DOHH2 (cell line): ENCODE results near the gene HOXB1.

Experiments
- CTCF ChIP-seq: fragments of 200-600 bp; sonication (generic); IDR thresholded peaks from one replicate; pipeline ENCODE4 v1.5.1; 2014; ENCODE audit warnings: antibody characterized with exemption, mild to moderate bottlenecking, low read depth, low read length; ENCODE audit not compliant: poor library complexity, severe bottlenecking
- EZH2phosphoT487 ChIP-seq: fragments of 200-600 bp; sonication (generic); IDR thresholded peaks from 2 replicates; pipeline ENCODE4 v1.6.1; 2017; ENCODE audit warnings: borderline replicate concordance, mild to moderate bottlenecking, antibody characterized with exemption, low read length, moderate library complexity, mixed read lengths

DNA sequence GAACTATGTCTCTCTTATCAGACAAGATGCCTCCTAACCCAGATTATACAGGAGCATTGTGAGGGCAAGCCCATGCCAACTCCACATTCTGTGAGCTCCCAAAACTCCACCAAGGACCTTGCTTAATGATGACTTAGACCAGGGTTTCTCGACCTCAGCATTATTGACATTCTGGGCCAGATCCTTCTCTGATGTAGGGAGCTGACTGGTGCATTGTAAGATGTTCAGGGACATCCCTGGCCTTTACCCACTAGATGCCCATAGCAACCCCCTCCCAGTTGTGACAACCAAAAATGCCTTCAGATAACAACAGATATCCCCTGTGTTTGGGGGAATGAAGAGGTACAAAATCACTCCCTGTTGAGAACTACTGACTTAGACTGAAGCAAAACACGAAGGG, 43.6 kb downstream of the HOXB1 start:
- TF ChIP-seq CTCF (no peak), EZH2phosphoT487 (no peak)
